GM19468 (cell line): Measurements from ENCODE around the gene ENDOG.
"Not testable (repeated sequence)": the region's sequence is repeated elsewhere in the genome, so short reads cannot be mapped to it uniquely, and the experiment has no call there.

Experiments used
- ATAC-seq: cut with Tn5 transposase; IDR thresholded peaks from one replicate; pipeline ENCODE4 v1.9.1; 2021; ENCODE audit warnings: mild to moderate bottlenecking, moderate library complexity, moderate number of reproducible peaks; ENCODE audit not compliant: unreplicated experiment; ENCODE audit errors: extremely low read depth

The ENDOG gene

DNA sequence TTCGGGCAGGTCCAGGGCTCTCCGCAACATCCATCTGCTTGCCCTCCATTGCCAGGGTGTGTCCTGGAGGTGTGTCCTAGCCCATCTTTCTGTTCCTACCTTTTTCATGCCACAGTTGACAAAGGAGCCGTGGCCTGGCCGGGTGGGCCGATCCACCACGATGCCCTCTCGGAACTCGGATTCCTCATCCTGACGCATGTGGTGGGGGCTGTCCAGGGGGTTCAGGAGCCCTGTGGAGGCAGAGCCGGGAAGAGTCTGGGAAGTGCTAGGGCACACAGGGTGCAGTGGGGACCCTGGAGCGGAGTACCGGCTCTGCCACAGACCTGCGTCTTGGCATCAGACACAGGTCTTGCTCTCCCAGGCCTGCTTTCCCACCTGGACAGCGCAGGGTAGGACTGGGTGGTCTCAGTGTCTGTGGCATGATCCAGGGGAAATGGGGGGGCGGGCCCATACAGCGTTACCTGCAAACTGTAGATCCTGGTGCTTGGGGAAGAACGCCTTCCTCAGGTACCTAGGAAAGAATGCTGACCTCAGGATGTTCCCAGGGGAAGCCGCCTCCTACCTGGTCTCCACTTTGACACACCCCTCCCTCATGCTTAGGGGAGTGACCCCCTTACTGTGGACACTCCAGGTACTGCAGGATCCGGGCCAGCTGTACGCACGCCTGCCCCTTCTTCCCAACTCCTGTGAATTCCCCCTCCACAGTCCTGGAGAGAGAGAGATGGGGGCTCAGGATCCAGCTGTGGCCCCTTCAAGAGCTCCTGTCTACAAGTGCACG, 7.8 kb downstream of the ENDOG start:
- no peak for ATAC-seq

DNA sequence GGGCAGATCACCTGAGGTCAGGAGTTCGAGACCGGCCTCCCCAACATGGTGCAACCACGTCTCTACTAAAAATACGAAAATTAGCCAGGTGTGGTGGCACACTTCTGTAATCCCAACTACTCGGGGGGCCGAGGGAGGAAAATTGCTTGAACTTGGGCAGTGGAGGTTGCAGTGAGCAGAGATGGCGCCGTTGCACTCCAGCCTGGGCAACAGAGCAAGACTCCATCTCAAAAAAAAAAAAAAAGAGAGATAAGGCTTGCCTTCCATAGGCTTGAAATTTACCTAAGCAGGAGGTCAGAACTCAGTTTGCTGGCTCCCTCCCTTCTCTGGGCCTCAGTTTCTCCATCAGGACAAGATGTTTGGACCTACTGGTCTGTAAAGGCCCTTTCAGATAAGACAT, 10.0 kb downstream of the ENDOG start:
- no peak for ATAC-seq

DNA sequence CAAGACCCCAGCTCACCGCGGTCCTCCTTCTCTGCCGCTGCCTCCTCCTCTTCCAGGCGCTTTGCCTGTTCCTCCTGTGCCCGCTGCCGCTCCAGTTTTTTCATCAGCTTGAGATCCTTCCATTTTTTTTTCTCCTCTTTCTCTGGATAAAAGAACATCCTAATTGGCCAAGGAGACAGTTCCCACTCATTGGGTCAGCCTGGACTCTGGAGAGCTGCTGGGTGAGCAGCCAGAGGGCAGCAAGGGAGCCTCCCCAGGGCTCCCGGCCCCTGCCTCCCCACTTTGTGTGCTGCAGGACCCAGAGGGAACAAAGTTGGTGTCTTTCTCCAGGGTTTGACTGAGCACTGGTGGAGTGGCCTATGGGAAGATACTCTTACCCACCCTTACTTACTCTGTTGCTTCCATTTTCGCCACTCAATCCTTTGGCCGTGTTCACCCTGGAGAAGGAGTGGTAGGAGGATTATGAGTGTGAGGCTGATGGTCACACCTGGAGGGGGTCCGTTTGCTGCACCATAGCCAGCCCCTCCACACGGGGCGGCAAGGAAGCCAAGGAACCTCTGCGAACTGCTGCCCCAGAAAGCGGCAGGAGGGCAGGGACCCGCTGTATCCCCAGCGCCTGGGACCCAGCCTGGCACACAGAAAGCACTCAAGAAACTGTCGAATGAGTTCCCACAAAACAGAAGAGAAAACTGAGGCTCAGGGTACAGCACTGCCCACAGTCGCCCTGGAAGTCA, 10.6 kb downstream of the ENDOG start:
- no peak for ATAC-seq

DNA sequence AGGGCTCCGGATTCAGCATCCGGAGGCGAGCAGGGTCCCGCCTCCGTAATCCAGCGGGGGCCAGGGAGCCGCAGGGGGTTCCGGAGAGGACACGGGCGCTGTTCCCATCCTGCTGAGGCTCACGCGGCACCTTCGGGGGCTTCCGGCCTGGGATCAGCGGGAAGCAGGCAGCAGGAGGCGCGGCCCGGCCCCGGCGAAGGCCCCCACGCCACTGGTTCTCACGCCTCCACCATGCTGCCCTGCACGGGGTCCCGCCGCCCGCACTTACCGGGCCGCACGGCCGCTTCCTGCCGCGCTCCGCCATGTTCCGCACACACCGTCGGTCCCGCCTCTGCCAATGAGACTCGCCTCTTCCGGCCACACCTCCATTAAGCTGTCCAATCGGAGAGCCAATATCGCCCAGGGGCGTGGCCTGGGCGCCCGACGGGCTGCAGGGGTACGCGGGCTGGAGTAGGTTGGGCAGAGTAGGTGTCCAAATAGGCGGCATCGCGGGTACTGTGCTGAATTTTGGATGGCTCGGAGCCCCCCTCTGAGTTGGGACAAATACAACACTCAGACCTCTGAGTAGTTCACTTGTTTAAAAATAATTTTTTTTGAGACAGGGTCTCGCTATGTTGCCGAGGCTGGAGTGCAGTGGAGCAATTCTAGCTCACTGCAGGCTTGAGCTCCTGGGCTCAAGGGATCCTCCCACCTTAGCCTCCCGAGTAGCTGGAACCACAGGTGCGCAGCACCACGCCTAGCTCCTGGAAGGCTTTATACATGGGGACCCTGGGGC, 11.4 kb downstream of the ENDOG start, which contains the start of gene SPOUT1:
Gene SPOUT1, minus strand, starts transcription at position 318 of the 775 bp plus-strand sequence. Its CDS starts 14 bp downstream, at position 304.
- peak; percentile 68 for ATAC-seq

DNA sequence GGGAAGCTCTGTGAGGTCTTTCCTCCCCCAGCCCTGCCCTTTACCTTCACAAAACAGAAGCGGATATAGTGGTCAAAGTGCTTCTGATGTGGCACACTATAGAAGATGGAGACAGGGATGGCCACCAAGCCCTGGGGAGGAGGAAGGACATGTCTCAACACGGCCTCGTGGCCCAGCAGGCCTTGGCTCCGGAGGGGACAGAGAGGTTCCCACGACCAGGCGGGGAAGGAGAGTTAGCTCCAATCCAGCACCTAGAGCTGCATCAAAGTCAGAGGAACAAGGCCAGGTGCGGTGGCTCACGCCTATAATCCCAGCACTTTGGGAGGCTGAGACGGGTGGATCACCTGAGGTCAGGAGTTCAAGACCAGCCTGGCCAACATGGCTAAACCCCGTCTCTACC, 15.4 kb downstream of the ENDOG start:
- no peak for ATAC-seq

DNA sequence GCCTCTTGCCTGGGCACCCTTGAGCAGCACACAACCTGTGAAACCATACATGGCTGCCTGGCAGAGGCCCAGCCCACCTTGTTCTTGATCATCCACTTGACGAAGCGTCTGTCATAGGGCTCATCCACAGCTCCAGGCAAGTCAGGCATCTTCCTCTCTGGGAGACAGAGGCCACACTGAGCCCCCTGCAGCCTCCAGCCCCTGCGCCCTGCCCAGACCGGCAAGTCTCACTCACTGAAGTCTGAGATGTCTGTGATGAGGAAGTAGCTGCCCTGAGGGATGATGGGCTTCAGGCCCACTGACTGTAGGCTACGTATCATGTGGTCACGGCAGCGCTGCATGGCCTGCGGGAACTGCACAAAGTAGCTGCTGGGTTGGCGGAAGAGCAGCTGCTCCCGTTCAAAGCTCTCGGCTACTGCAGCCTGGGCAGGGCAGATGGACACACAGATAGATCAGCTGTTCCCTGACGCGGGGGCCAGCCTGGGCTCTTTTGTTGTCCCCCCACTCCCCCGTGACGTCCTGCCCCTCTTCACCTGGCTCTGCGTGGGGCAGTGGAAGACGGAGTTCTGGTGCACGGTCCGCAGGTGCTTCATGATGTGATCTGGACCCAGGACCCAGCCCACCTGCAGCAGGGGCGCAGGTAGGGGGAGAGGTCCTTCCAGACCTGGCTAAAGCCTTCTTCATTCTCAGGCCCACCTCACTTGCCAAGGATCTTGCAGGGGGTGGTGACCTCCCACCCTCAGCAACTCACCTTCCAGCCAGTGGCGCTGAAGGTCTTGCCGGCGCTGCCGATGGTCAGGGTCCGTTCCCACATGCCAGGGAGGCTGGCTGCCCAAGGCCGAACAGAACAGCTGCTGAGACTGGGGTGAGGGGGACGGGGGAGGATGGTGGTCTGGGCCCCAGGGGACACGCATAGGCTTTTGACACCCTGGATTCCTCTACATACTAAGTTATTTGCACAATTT, 17.2 kb downstream of the ENDOG start:
- no peak for ATAC-seq

DNA sequence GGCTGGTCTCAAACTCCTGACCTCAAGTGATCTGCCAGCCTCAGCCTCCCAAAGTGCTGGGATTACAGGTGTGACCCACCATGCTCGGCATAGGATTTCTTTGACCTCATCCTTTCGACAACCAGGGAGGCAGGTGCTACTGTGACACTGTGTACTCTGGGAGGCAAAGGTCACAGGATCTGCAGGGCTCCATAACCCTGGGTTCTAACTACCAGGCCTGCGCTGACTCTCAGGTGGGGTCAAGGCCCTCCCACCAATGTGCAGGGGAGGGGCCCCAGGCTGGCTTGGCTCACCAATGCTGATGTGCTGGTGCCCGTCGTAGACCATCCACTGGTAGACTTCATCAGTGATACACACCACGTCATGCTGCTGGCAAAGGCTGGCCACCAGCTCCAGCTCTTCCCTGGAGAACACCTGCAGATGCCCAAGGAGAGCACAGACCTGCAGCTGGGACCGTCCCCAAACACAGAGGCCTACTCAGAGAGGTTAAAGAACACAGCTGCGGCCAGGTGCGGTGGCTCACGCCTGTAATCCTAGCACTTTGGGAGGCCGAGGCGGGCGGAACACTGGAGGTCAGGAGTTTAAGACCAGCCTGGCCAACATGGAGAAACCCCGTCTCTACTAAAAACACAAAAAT, 18.3 kb downstream of the ENDOG start:
- no peak for ATAC-seq

DNA sequence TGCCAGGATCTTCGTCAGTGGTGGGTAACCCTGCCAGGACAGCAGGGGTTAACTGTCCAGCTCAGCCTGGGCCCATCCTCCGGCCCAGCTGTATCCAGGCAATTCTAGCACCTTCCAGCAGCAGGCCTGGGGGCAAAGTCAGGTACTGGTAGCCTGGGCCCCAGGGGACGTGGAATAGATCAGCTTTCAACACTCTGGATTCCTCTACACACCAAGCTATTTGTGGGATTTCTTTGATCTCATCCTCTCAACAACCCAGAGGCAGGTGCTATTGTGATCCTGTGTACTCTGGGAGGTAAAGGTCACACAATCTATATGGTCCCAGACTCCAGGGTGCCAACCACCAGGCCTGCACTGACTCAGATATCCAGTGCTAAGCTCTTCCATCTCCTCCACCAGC, 20.0 kb downstream of the ENDOG start:
- no peak for ATAC-seq

DNA sequence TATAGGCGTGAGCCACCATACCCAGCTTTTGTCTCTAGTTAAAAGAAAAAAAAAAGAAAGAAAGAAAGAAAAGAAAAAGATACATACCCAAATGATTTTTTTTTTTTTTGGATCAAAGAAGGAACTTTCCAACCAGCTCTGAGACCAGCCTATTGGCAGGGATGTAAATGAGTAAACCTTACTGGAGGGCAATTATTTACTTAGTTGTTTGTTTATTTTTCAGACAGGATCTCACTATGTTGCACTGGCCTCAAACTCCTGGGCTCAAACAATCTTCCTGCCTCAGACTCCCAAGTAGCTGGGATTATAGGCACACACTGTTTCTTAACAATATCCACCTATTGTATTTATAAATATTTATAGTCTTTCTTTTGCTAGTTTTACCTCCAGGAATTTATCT, 22.2 kb downstream of the ENDOG start:
- ATAC-seq, result no peak

DNA sequence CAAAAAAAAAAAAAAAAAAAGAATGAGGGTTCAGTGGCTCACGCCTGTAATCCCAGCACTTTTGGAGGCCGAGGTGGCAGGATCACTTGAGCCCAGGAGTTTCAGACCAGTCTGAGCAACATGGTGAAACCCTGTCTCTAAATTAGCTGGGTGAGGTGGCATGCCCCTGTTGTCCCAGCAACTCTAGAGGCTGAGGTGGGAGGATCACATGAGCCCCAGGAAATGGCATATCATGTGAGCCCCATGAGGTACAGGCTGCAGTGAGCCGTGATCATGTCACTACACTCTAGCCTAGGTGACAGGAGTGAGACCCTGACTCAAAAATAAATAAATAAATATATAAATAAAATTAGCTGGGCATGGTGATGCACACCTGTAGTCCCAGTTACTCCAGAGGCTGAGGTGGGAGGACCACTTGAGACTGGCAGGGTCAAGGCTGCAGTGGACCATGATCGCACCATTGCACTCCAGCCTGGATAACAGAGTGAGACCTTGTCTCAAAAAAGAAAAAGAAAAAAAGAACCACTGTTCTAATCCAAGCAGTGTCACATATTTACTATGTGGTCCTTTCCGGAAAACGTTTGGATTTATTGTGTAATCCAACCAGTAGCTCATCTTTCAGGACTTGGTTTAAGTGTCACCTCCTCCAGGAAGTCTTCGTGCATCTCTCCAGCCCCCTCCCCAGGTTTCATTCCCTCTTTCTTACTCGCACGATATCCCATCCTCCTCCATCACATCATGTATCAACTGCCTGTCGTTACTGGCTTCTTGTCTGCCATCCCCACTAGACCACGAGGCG, 23.6 kb downstream of the ENDOG start:
- ATAC-seq, result no peak

DNA sequence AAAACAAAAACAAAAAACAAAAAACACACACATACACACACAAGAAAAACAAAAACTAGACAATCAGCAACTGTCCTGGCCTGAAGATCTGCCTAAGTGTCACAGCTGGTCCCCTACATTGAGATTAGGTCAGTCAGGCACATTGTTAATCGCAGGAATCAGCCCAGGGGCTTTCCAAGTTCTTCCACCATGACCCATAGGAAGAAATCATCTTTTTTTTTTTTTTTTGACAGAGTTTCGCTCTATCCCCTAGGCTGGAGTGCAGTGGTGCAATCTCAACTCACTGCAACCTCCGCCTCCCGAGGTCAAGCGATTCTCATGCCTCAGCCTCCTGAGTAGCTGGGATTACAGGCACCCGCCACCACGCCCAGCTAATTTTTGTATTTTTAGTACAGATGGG, 24.9 kb downstream of the ENDOG start:
- not testable (repeated sequence) for ATAC-seq

DNA sequence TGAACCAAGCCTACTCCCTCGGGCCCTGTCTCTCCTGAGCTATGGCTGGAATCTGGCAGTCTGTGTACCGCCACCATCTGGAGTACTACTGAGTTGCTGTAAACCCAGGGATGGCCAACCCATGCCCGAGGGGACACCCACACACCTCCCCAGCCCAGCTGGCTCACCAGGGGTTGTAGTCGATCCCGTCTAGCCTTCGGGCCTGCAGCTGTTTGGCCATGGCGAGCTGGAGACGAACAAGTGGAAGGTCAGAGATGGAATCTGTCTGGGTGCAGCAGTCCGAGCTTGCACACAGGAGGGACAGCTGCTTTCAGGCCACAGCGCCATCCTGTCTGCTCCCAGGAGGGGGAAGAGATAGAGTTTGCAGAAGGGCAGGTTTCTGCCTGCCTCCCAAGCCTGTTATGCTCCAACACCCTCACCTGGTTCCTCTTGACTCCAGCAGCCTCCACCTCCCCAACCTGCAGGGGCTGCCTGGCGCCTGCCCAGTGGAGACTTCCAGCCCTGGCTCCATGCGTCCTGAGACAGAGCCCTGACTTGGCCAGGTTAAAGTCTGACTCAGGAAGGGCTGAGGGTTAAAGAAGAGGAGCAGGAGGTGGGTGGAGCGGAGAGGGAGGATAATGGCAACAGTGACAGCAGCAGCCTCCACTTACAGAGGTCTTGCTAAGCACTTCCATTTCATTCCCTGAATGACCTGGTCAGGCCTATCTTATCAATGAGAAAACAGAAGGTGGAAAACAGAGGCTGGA, 27.1 kb downstream of the ENDOG start:
- ATAC-seq, result no peak

DNA sequence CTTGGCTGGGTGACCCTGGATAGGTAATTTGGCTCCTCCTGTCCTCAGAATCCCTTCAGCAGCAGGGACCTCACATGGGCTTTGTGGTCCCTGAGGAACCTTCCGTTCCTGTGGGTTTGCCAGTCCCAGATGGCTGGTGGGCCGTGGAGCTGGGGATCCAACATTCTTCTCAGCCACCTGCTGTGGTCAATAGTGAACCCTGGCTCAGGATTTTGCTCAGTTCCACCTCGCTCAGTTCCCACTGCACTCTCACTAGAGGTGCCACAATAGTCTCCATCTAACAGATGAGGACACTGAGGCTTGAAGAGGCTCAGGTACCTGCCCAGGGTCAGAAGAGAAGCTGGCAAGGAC, 28.4 kb downstream of the ENDOG start:
- no peak for ATAC-seq

DNA sequence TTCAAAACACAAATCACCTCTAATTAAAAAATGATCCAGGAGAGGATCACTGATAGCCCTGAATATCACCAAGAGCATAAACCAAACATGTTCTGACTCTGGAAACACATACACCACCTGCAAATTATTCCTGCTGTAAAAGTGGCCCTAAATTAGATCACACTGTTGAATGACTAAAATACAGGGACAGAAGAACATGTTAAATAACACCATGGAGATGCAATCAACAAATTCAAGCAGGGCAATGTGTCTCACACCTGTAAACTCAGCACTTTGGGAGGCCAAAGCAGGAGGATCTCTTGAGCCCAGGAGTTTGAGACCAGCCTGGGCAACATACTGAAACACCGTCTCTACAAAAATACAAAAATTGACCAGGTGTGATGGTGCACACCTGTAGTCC, 29.5 kb downstream of the ENDOG start:
- ATAC-seq, result no peak

DNA sequence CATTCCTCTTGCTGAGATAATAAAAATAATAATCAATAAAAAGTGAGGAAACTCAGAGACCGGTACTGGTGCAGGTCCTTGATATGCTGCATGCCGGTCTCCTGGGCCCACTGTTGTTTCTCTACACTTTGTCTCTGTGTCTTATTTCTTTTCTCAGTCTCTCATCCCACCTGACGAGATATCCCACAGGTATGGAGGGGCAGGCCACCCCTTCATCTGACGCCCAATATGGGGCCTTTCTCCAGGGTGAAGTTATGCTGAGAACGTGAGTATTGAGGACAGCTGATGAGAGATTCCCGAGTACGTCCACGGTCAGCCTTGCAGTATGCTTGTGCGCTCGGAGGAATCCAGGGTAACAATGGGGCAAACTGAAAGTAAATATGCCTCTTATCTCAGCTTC, 32.7 kb downstream of the ENDOG start:
- ATAC-seq, result not testable (repeated sequence)

DNA sequence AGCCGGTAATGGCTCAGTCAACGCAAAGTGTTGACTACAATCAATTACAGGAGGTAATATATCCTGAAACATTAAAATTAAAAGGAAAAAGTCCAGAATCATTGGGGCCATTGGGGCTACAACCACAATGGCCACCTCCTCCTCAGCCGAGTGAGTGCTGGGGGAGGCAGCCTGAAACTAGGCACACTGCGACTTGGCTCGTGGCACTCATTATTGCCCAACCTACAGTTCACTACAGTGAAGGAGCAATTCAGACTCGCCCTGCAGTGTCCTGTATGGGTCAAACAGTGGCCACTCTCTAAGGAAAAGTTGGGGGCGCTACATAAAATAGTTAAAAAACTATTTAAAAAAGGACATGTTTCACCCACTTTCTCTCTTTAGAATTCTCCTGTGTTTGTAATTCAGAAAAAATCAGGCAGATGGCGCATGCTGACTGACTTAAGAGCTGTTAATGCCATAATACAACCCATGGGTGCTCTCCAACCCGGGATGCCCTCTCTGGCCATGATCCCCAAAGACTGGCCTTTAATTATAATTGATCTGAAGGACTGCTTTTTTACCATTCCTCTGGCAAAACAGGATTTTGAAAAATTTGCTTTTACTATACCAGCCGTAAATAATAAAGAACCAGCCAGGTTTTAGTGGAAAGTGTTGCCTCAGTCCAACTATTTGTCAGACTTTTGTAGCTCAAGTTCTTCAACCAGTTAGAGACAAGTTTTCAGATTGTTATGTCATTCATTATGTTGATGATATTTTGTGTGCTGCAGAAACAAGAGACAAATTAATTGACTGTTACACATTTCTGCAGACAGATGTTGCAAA, 33.7 kb downstream of the ENDOG start:
- not testable (repeated sequence) for ATAC-seq

DNA sequence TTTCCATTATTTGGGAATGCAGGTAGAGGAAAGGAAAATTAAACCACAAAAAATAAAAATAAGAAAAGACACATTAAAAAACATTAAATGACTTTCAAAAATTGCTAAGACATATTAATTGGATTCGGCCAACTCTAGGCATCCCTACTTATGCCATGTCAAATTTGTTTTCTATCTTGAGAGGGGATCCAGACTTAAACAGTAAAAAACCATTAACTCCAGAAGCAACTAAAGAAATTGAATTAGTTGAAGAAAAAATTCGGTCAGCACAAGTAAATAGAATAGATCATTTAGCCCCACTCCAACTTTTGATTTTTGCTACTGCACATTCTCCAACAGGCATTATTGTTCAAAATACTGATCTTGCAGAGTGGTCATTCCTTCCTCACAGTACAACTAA, 34.3 kb downstream of the ENDOG start:
- not testable (repeated sequence) for ATAC-seq
